ENCODE measurements around the gene EDN1. TPM values are rescaled to one million over a fixed set of nuclear protein-coding genes. Genes with fewer than 3 reads are reported as not detected.
"Not testable (repeated sequence)": the region's sequence is repeated elsewhere in the genome, so short reads cannot be mapped to it uniquely, and the experiment has no call there.

The EDN1 gene
- total and polyA plus RNA-seq, 3 donors from 2014 or later: 6.4 to 18.4 (median 12.8) TPM

DNA sequence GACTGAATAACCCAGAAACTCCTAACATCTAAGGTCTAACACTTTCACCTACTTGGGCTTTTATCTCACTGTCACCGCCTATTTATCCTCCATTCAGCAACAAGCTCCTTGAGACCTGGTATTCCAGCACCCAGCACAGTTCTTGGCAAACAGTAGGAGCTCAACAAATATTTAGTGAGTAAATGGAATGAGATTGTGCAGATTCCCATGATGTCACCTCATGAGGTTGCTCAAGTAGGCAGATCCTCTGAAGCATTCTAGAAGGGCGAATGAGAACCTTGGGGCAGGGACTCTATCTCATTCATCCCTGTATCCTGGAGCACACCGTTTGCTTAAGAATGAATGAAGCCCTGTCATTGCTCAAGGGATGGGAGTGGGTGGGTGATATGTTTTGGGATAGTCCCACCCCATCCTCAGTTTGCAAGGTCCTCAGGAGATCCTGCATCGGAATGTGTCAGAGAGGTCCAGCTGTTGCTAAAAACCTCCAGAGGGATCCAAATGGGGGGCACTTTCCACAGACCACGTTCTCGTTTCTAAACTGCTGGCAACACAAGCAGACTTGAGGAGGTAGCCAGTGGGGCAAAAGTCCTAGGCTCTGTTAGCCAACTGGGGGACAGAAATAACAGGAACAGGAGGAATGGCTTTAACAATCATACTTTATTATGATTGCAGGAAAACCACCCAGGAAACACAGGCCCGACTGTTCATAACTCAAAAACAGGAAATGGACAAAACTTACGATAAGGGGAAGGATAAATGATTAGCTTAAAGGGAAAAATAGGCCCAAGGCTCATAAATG, 42.0 kb downstream of the EDN1 start:
- Histone ChIP-seq H3K36me3 (ENCODE audit: low read depth, missing control alignments) (no peaks in the 10 kb centered on the region), H3K4me3 (no peak overlapping the region), H3K27me3 (no peaks in the 10 kb centered on the region), H3K9me3 (no peaks in the 10 kb centered on the region), H3K4me1 (no peaks in the 10 kb centered on the region), H3K27ac (no peak overlapping the region)
- no peak for DNase-seq
- TF ChIP-seq POLR2A (IDR thresholded peaks at IDR 0.05): no peak
- TF ChIP-seq, protein P1, sequence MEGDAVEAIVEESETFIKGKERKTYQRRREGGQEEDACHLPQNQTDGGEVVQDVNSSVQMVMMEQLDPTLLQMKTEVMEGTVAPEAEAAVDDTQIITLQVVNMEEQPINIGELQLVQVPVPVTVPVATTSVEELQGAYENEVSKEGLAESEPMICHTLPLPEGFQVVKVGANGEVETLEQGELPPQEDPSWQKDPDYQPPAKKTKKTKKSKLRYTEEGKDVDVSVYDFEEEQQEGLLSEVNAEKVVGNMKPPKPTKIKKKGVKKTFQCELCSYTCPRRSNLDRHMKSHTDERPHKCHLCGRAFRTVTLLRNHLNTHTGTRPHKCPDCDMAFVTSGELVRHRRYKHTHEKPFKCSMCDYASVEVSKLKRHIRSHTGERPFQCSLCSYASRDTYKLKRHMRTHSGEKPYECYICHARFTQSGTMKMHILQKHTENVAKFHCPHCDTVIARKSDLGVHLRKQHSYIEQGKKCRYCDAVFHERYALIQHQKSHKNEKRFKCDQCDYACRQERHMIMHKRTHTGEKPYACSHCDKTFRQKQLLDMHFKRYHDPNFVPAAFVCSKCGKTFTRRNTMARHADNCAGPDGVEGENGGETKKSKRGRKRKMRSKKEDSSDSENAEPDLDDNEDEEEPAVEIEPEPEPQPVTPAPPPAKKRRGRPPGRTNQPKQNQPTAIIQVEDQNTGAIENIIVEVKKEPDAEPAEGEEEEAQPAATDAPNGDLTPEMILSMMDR (IDR thresholded peaks at IDR 0.05): no peak
- WGBS, 2 donors: 73 to 78% methylated on average over 8 of the region's 8 CpGs
- intact Hi-C loops (cut with DNase I; ENCODE audit: low total_unique reads): no loop called here

DNA sequence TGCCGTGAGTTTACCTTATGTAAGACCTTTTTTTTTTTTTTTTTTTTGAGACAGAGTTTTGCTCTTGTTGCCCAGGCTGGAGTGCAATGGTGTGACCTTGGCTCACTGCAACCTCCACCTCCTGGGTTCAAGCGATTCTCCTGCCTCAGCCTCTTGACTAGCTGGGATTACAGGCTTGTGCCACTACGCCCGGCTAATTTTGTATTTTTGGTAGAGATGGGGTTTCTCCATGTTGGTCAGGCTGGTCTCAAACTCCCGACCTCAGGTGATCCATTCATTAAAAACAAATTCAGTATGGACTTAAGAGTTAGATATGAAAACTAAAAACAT, 42.6 kb downstream of the EDN1 start:
- H3K27ac ChIP-seq; H3K4me1 ChIP-seq; intact Hi-C loops (cut with DNase I; ENCODE audit: low total_unique reads); H3K4me3 ChIP-seq; H3K36me3 ChIP-seq (ENCODE audit: low read depth, missing control alignments); H3K9me3 ChIP-seq; H3K27me3 ChIP-seq; DNase-seq: not testable (repeated sequence)
- 82 to 89% methylated on average over 5 of the region's 5 CpGs for WGBS, 2 donors

DNA sequence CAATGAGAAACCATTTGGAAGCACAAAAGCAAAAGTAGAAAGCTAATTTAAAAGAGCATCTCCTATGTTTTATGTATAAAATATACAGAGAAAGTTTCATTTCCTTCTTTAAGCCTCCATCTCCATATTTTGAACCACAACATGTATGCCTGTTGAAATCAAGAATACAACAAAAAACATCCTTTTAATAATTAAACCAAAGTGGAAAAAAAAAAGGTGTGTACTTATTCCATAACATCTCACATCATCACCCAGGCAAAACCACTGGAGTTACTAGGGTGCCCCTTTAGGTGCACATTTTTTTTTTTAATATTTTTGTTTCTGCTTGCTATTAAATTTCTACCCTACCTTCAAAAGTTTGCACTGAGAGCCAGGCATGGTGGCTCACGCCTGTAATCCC, 43.0 kb downstream of the EDN1 start:
- no peak for TF ChIP-seq POLR2A (IDR thresholded peaks at IDR 0.05)
- TF ChIP-seq, protein P1 (IDR thresholded peaks at IDR 0.05): no peak
- Histone ChIP-seq H3K36me3 (ENCODE audit: low read depth, missing control alignments) (no peaks in the 10 kb centered on the region), H3K9me3 (no peaks in the 10 kb centered on the region), H3K27ac (no peak overlapping the region), H3K4me1 (no peaks in the 10 kb centered on the region), H3K27me3 (no peaks in the 10 kb centered on the region), H3K4me3 (no peak overlapping the region)
- intact Hi-C loops (cut with DNase I; ENCODE audit: low total_unique reads): no loop called here
- DNase-seq: no peak
- 97 to 100% methylated on average over 1 of the region's 1 CpG for WGBS, 2 donors

DNA sequence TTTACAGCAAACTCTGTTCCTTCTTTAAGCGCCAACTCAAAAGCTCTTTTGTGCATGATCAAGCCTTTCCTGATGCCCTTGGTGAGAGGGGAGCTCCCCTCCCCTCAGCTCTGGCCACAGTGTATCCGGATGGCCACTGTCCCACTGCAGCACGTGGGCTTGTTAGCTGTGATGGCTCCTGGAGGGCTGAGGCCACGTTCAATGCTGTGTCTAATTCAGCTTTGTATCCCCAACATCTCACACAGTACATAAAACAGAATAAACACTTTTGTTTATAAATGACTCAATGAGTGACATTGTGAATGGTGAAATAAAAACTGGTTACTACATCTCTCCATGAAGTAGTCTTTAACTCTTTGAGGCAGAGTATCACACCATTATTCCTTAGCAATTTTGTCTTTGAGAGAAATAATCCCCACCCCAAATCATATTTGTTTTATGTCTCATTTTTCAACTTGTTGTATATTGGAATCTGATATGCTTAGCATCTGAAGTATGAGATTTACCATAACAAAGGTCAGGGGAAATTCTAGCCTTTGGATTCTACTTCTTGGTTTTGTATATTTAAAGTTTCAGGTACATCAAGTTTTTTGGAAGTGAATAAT, 44.5 kb downstream of the EDN1 start:
- intact Hi-C loops (cut with DNase I; ENCODE audit: low total_unique reads): no loop called here
- Histone ChIP-seq H3K9me3 (no peaks in the 10 kb centered on the region), H3K4me3 (no peak overlapping the region), H3K27me3 (no peaks in the 10 kb centered on the region), H3K4me1 (no peaks in the 10 kb centered on the region), H3K27ac (no peak overlapping the region), H3K36me3 (ENCODE audit: low read depth, missing control alignments) (no peaks in the 10 kb centered on the region)
- no peak for DNase-seq
- TF ChIP-seq, protein P1 (IDR thresholded peaks at IDR 0.05): no peak
- no peak for TF ChIP-seq POLR2A (IDR thresholded peaks at IDR 0.05)
- 82 to 85% methylated on average over 4 of the region's 4 CpGs for WGBS, 2 donors

DNA sequence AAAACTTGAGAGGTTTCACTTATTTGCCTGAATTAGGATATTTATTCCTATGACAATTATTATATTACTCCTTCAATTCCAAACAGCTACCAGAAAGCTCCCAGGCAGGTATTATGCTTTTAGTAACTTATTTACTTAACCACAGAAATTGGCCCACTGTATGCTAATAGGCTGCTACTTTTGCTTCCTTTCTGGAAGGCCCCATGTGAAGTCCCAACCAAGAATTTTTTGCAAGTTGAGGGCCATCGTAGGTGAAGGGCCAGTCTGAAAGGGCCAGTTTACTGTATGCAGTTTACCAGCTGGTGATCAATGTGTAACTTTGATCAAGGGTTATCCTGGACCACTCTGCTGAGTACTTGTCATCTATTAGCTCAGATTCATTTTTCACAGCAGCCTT, 45.0 kb downstream of the EDN1 start:
- H3K4me3 ChIP-seq: no peak overlapping the region
- 92 to 94% methylated on average over 1 of the region's 1 CpG for WGBS, 2 donors
- TF ChIP-seq, protein P1 (IDR thresholded peaks at IDR 0.05): no peak
- no peak for TF ChIP-seq POLR2A (IDR thresholded peaks at IDR 0.05)

More for the DNA sequence above, 45.0 kb downstream of the EDN1 start:
- DNase-seq: no peak
- intact Hi-C loops (cut with DNase I; ENCODE audit: low total_unique reads): no loop called here
- Histone ChIP-seq H3K27ac (no peak overlapping the region), H3K9me3 (no peaks in the 10 kb centered on the region), H3K27me3 (no peaks in the 10 kb centered on the region), H3K36me3 (ENCODE audit: low read depth, missing control alignments) (no peaks in the 10 kb centered on the region), H3K4me1 (no peaks in the 10 kb centered on the region)

Data from testis (tissue), 3 donors.